HG03354 (cell line): ENCODE results near the gene FHIT.
"Not testable (repeated sequence)": the region's sequence is repeated elsewhere in the genome, so short reads cannot be mapped to it uniquely, and the experiment has no call there.

Source experiments
- ATAC-seq: cut with Tn5 transposase; IDR thresholded peaks from one replicate; pipeline ENCODE4 v1.9.1; 2021; ENCODE audit warnings: mild to moderate bottlenecking; ENCODE audit not compliant: unreplicated experiment, poor library complexity, severe bottlenecking

FHIT gene

GRCh38 chr3:60898321-60898720 is 352.9 kb downstream of the FHIT start:
- ATAC-seq = no peak

GRCh38 chr3:60893946-60894345 is 357.3 kb downstream of the FHIT start:
- no peak for ATAC-seq

- no peak for ATAC-seq
Measured at GRCh38 chr3:60890226-60890625, 361.0 kb downstream of the FHIT start.

- not testable (repeated sequence) for ATAC-seq
Measured at GRCh38 chr3:60888952-60889351, 362.3 kb downstream of the FHIT start.

- no peak for ATAC-seq
Measured at GRCh38 chr3:60887574-60887973, 363.7 kb downstream of the FHIT start.

GRCh38 chr3:60886518-60886917 is 364.7 kb downstream of the FHIT start:
- no peak for ATAC-seq

- no peak for ATAC-seq
Measured at GRCh38 chr3:60884005-60884404, 367.2 kb downstream of the FHIT start.

- ATAC-seq = no peak
Measured at GRCh38 chr3:60877188-60877587, 374.1 kb downstream of the FHIT start.

- ATAC-seq = no peak
Measured at GRCh38 chr3:60870396-60870795, 380.9 kb downstream of the FHIT start.

- ATAC-seq = no peak
Measured at GRCh38 chr3:60867200-60867599, 384.1 kb downstream of the FHIT start.

- no peak for ATAC-seq
Measured at GRCh38 chr3:60856257-60857046, 394.8 kb downstream of the FHIT start.

- ATAC-seq = no peak
Measured at GRCh38 chr3:60855250-60855649, 396.0 kb downstream of the FHIT start.

GRCh38 chr3:60854791-60855190 is 396.5 kb downstream of the FHIT start:
- no peak for ATAC-seq

GRCh38 chr3:60847791-60848190 is 403.5 kb downstream of the FHIT start:
- no peak for ATAC-seq

GRCh38 chr3:60844256-60844655 is 407.0 kb downstream of the FHIT start:
- no peak for ATAC-seq

- ATAC-seq = no peak
Measured at GRCh38 chr3:60841355-60841754, 409.9 kb downstream of the FHIT start.

- ATAC-seq = no peak
Measured at GRCh38 chr3:60839246-60839645, 412.0 kb downstream of the FHIT start.

- ATAC-seq = no peak
Measured at GRCh38 chr3:60835796-60836195, 415.5 kb downstream of the FHIT start.

- ATAC-seq = no peak
Measured at GRCh38 chr3:60829058-60829457, 422.2 kb downstream of the FHIT start.

GRCh38 chr3:60827666-60828065 is 423.6 kb downstream of the FHIT start:
- no peak for ATAC-seq

GRCh38 chr3:60826511-60826910 is 424.7 kb downstream of the FHIT start:
- ATAC-seq = no peak

GRCh38 chr3:60812502-60812901 is 438.8 kb downstream of the FHIT start:
- ATAC-seq = no peak
